Gastrocnemius medialis (tissue), 4 donors: ENCODE data around the gene INS.

ENCODE experiments used
- CTCF ChIP-seq, 5 experiments: fragments of 450-650 bp in 3 of 5; fragments of 200-600 bp in 2 of 5; sonication (generic) in 2 of 5; IDR thresholded peaks in 4 of 5; conservative IDR thresholded peaks in 1 of 5; 1 replicate in 4 of 5; 2 replicates in 1 of 5; pipeline ENCODE4 v1.5.1; 2016 to 2019; ENCODE audit warnings: antibody characterized with exemption in 5 of 5, mild to moderate bottlenecking in 3 of 5, moderate library complexity in 3 of 5
- POLR2A ChIP-seq, 2 donors: fragments of 450-650 bp; IDR thresholded peaks; one replicate each; pipeline ENCODE4 v1.6.1; 2017; ENCODE audit warnings: antibody characterized with exemption in 2 of 2, mild to moderate bottlenecking in 2 of 2, moderate library complexity in 2 of 2

- TF ChIP-seq POLR2A (IDR thresholded peaks at IDR 0.05) (no peak), CTCF (IDR thresholded peaks at IDR 0.05 in 4 of 5, conservative IDR thresholded peaks at IDR 0.05 in 1 of 5) (no peak)
Observed at GRCh38 chr11:2131371-2132236, 29.4 kb downstream of the INS start.
